ENCODE data around the gene PPL.

Gene PPL

DNA sequence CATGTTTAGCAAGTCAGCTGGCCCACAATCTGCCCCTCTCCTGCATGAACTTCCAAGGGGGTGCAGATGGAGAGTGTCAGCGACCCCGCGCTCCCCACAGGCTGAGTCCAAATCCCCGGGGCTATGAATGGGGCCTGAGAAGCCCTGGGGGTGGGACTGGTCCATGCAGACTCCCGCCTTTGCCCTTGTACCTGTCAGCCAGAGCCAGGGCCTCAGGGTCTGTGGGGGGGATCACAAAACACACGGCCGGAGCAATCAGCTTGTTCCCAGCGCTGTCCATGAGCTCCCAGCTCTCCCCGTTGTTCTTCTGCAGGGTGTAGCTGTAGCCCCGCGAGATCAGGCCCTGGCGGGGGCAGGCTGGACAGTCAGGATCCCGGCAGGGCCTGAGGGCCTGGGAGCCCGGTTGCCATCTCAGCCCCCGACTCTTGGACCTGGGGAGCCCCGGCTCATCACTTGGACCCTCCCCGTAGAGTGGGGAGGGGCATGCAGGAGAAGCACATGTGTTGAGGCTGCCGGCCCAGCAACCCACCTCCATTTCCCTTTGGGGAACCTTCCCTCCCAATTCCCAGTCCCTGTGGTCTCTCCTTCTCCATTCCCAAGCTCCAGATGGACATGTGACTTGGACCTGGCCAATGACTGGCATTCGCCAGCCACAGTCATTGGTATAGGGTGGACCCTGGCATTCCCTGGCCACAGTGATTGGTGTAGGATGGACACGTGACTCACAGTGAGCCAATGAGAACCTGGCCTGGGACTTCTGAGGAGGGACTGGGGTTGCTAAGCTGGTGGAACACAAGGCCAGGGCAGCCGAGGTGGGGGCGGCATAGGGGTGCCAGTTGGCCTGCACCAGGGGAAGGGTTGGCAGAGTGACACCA is 42.4 kb downstream of the PPL start:
- DNase-seq (ENCODE audit: low spot score) = no peak
- TF ChIP-seq, protein P1, sequence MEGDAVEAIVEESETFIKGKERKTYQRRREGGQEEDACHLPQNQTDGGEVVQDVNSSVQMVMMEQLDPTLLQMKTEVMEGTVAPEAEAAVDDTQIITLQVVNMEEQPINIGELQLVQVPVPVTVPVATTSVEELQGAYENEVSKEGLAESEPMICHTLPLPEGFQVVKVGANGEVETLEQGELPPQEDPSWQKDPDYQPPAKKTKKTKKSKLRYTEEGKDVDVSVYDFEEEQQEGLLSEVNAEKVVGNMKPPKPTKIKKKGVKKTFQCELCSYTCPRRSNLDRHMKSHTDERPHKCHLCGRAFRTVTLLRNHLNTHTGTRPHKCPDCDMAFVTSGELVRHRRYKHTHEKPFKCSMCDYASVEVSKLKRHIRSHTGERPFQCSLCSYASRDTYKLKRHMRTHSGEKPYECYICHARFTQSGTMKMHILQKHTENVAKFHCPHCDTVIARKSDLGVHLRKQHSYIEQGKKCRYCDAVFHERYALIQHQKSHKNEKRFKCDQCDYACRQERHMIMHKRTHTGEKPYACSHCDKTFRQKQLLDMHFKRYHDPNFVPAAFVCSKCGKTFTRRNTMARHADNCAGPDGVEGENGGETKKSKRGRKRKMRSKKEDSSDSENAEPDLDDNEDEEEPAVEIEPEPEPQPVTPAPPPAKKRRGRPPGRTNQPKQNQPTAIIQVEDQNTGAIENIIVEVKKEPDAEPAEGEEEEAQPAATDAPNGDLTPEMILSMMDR (IDR thresholded peaks at IDR 0.05; ENCODE audit: borderline replicate concordance, control extremely low read depth, extremely low read depth, insufficient read depth, missing control alignments) = no peak
- in situ Hi-C loops (cut with MboI; ENCODE audit: low sequenced_read_pairs, unreplicated experiment) = no loop called here

DNA sequence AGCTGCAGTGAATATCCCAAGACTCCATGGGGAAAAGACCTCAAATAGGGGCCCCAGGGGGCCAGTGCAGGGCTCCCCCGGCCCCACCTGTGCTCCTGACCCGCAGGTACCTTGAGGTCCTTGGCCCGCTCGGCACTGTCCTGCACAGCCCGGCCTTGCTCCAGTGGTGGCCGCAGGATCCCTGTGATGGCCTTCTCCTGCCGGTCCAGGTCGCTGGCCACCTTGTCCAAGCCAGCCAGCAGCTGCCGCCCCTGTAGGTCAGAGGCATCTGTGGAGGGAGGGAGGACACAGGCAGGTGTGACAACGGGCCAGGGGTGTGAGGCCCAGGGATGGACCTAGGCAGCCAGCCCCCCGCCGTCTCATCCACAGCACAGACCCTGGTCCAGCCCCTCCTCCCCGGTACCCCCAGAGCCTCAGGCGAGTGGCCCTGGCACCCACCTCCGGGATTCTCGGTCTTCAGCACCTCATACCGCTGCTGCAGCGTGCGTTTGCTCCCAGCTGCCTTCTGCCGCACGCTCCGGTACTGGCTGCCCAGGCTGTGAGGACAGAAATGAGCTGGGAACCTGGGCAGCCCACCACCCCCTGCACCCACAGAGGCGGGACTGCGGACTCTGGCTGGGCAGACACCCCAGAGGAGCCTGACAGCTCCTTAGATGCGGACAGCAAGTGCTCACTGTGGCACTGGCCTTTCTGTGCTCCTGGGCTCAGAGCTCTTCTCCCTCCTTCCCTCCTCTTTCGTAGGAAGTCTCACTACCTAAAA is 43.7 kb downstream of the PPL start:
- in situ Hi-C loops (cut with MboI; ENCODE audit: low sequenced_read_pairs, unreplicated experiment) = no loop called here

DNA sequence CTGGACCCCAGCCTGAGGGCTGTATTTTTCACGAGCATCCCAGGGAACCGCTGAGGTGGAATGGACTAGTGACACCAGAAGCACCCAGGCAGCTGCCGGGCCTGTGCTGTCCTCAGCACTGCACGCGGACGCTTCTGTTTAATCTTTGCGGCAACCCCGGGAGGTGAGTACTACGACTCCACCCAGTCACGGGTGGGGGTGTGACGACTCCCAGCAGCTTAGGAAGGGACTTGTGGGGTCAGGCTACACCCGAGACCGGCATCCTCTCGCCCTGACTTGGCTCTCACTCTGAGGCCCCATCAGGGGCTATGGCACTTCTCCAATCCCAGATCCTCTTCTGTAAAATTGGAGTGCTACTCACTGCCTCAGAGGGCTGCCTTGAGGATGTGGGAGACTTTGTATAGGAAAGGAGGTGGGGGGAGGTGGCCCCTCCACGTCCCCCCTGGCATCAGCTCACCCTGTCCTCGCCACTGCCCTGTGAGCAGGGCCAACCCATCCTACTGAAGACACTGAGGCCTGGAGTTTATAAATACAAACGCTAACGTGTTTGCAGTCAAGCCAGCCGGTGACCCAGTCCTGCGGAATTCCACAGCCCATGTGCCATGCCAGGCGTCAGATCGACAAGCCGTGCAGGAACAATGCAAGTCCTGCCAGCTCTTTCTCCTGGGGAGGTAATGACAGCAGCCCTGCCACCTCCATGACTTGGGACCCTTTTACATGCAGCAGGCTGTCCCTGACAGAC is 44.4 kb downstream of the PPL start:
- no peak for DNase-seq (ENCODE audit: low spot score)
- in situ Hi-C loops (cut with MboI; ENCODE audit: low sequenced_read_pairs, unreplicated experiment) = no loop called here
- TF ChIP-seq, protein P1 (IDR thresholded peaks at IDR 0.05; ENCODE audit: borderline replicate concordance, control extremely low read depth, extremely low read depth, insufficient read depth, missing control alignments) = no peak

More for the DNA sequence above, 43.7 kb downstream of the PPL start:
- no peak for DNase-seq (ENCODE audit: low spot score)
- TF ChIP-seq, protein P1 (IDR thresholded peaks at IDR 0.05; ENCODE audit: borderline replicate concordance, control extremely low read depth, extremely low read depth, insufficient read depth, missing control alignments) = no peak

DNA sequence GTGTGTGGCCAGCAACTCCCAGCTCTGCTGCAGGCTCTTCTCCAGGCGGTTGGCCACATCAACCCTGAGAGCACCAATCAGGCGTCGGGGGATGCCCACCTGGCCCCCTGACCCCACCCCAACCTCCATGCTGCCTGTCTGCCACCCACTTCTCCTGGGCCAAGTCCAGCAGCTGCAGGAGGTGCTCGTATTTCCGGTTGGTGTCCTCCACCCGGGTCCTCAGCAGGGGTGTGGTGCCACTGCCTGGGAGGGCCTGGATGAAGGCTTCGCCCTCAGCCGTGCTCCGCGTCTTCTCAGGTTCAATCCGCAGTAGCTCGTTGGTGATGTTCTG is 45.1 kb downstream of the PPL start:
- in situ Hi-C loops (cut with MboI; ENCODE audit: low sequenced_read_pairs, unreplicated experiment) = no loop called here
- DNase-seq (ENCODE audit: low spot score) = no peak
- TF ChIP-seq, protein P1 (IDR thresholded peaks at IDR 0.05; ENCODE audit: borderline replicate concordance, control extremely low read depth, extremely low read depth, insufficient read depth, missing control alignments) = no peak

DNA sequence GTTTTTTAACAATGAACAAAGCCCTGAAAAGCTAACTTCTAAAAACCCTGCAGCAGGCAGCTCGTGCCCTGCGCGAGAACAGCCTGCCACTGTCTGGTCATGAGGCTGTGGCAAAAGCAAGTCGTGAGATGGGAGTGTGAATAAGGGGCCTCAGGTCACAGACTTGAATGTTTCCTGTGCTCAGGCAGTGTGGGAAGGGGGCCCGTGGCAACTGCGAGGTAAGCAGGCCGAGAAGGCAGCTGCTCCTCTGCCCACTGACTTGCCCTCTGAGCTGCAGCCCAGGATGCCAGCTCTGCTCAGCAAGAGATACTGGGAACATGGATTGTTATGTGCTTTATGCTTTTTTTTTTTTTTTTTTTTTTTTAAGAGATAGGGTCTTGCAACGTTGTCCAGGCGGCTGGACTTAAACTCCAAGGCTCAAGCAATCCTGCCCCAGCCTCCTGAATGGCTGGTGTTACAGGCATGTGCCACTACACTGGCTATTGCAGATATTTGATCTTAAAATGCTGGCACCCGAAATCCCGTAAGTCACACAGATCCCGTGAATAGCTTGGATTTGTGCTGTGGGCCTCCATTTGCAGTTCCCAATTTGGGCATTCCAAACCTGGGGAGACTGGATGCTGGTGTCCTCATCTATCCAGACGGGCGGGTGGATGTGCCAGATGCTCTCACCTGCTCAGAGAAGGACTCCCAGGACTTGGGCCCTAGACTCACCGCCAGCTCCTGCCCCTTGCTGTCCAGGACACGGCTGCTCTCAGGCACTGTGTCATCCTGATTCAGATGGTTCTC is 45.7 kb downstream of the PPL start:
- in situ Hi-C loops (cut with MboI; ENCODE audit: low sequenced_read_pairs, unreplicated experiment) = no loop called here

More for the DNA sequence above, 45.7 kb downstream of the PPL start:
- TF ChIP-seq, protein P1 (IDR thresholded peaks at IDR 0.05; ENCODE audit: borderline replicate concordance, control extremely low read depth, extremely low read depth, insufficient read depth, missing control alignments) = no peak
- no peak for DNase-seq (ENCODE audit: low spot score)

Measured in GM13976 (cell line).